ENCODE results near the gene ATRIP.

ATRIP gene

GRCh38 chr3:48504051-48504946, 57.8 kb downstream of the ATRIP start, which contains the start of gene SHISA5:
Gene SHISA5 (minus strand): TSS chr3:48504174. CDS start chr3:48504094, 80 bp downstream.
- DNase-seq (ENCODE audit: low read depth) = peak; percentile 63

- DNase-seq (ENCODE audit: low read depth) = no peak
Observed at GRCh38 chr3:48505146-48505545, 58.6 kb downstream of the ATRIP start.

- DNase-seq (ENCODE audit: low read depth) = no peak
Observed at GRCh38 chr3:48505968-48506504, 59.5 kb downstream of the ATRIP start.

- peak; percentile 76 for DNase-seq (ENCODE audit: low read depth)
Observed at GRCh38 chr3:48507256-48508061, 60.9 kb downstream of the ATRIP start.

GRCh38 chr3:48511551-48511950, 65.0 kb downstream of the ATRIP start:
- no peak for DNase-seq (ENCODE audit: low read depth)

GRCh38 chr3:48514431-48515227, 68.1 kb downstream of the ATRIP start:
- DNase-seq (ENCODE audit: low read depth) = no peak
